H1 (cell line): ENCODE results near the gene ESRP2. TPM values are rescaled to one million over a fixed set of nuclear protein-coding genes. Genes with fewer than 3 reads are reported as not detected.

Source experiments
- CTCF ChIA-PET: fragments of 300-600 bp; sonication (Branson Sonifier 250); formaldehyde crosslinking; loops from one replicate; lab custom pipeline; 2021; ENCODE audit not compliant: partially characterized antibody; lab: Charles Lee
- POLR2A ChIA-PET: fragments of 300-600 bp; sonication (Branson Sonifier 250); formaldehyde crosslinking; loops from one replicate; lab custom pipeline; 2021; ENCODE audit warnings: inconsistent platforms; ENCODE audit not compliant: partially characterized antibody; lab: Charles Lee
- DNase-seq, 2 experiments: peaks; one replicate each; pipeline versions ENCODE4 v3.0.0 to v3.0.0-alpha.2; 2010 to 2022; ENCODE audit warnings: low spot score in 2 of 2, low read depth in 1 of 2, mixed read lengths in 1 of 2
- FAIRE-seq: peaks from 2 replicates; lab custom pipeline; 2011; peaks lifted over from hg19 to GRCh38; lab: Jason Lieb, UNC
- H2AFZ ChIP-seq: 2 replicates; pipeline ENCODE4 v1.8.1; 2012; ENCODE audit warnings: low read length, inconsistent platforms
- H2AK5ac ChIP-seq: 2 replicates; pipeline ENCODE4 v1.6.1; 2013; ENCODE audit warnings: low read depth, low read length
- H2BK120ac ChIP-seq: replicated peaks from 2 replicates; pipeline ENCODE3; 2013; ENCODE audit warnings: low read depth, low read length, inconsistent platforms
- H2BK12ac ChIP-seq: 2 replicates; pipeline ENCODE4 v1.6.1; 2013; ENCODE audit warnings: low read depth, low read length
- H2BK15ac ChIP-seq: 2 replicates; pipeline ENCODE4 v1.6.1; 2013; ENCODE audit warnings: low read length
- H2BK20ac ChIP-seq: 2 replicates; pipeline ENCODE4 v1.6.1; 2013; ENCODE audit warnings: low read length
- H2BK5ac ChIP-seq: 2 replicates; pipeline ENCODE4 v1.6.1; 2013; ENCODE audit warnings: low read depth, low read length
- H3K14ac ChIP-seq: 2 replicates; pipeline ENCODE4 v1.6.1; 2013; ENCODE audit warnings: inconsistent platforms; ENCODE audit not compliant: insufficient read length
- H3K18ac ChIP-seq: 2 replicates; pipeline ENCODE4 v1.6.1; 2013; ENCODE audit warnings: low read length; ENCODE audit errors: extremely low read depth
- H3K23ac ChIP-seq: 2 replicates; pipeline ENCODE4 v1.6.1; 2013; ENCODE audit warnings: inconsistent platforms; ENCODE audit not compliant: insufficient read length
- H3K23me2 ChIP-seq: 2 replicates; pipeline ENCODE4 v1.6.1; 2013; ENCODE audit warnings: low read depth, low read length
- H3K27ac ChIP-seq: 2 replicates; pipeline ENCODE4 v1.6.1; 2011; ENCODE audit warnings: low read depth, low read length, inconsistent platforms
- H3K27me3 ChIP-seq, 4 experiments: replicated peaks in 1 of 4; 1 replicate in 1 of 4; 2 replicates in 3 of 4; pipeline versions ENCODE4 v1.6.1 to v1.8.1; 2011 to 2013; ENCODE audit warnings: low read length in 3 of 4, mild to moderate bottlenecking in 3 of 4, inconsistent platforms in 2 of 4, mixed read lengths in 2 of 4, moderate library complexity in 1 of 4; ENCODE audit not compliant: control insufficient read depth in 3 of 4, insufficient read depth in 3 of 4; ENCODE audit errors: extremely low read depth in 1 of 4
- H3K36me3 ChIP-seq, 4 experiments: 2 replicates each; pipeline versions ENCODE4 v1.6.1 to v1.8.1; 2011 to 2013; ENCODE audit warnings: mild to moderate bottlenecking in 4 of 4, low read length in 3 of 4, moderate library complexity in 2 of 4, control low read depth in 1 of 4, inconsistent platforms in 1 of 4; ENCODE audit not compliant: insufficient read depth in 4 of 4, control insufficient read depth in 2 of 4
- H3K4ac ChIP-seq: replicated peaks from 2 replicates; pipeline ENCODE3; 2013; ENCODE audit warnings: low read length, low read depth, mixed read lengths, inconsistent platforms; ENCODE audit not compliant: insufficient read length
- H3K4me1 ChIP-seq, 4 experiments: replicated peaks in 1 of 4; 1 replicate in 1 of 4; 2 replicates in 3 of 4; pipeline versions ENCODE4 v1.6.1 to v1.8.1; 2011 to 2013; ENCODE audit warnings: low read length in 3 of 4, inconsistent platforms in 2 of 4, mixed read lengths in 1 of 4; ENCODE audit not compliant: insufficient read depth in 4 of 4, control insufficient read depth in 3 of 4
- H3K4me2 ChIP-seq, 2 experiments: 2 replicates each; pipeline versions ENCODE4 v1.6.1 to v1.8.1; 2011 to 2013; ENCODE audit warnings: low read depth in 2 of 2, low read length in 2 of 2, control low read depth in 1 of 2, inconsistent platforms in 1 of 2, mild to moderate bottlenecking in 1 of 2; ENCODE audit not compliant: insufficient read depth in 1 of 2
- H3K4me3 ChIP-seq, 4 experiments: fragments of 200-600, 300-600 bp in 1 of 4; sonication (generic), shearing (Covaris generic), sonication (Bioruptor Twin) in 1 of 4; 2 replicates each; pipeline versions ENCODE4 v1.5.1 to v1.8.1; 2011 to 2016; ENCODE audit warnings: low read length in 4 of 4, low read depth in 3 of 4, control low read depth in 2 of 4, inconsistent platforms in 2 of 4, mild to moderate bottlenecking in 2 of 4, mixed read lengths in 1 of 4, moderate library complexity in 1 of 4; ENCODE audit not compliant: insufficient read depth in 2 of 4; ENCODE audit errors: extremely low read depth in 1 of 4
- H3K56ac ChIP-seq: replicated peaks from 2 replicates; pipeline ENCODE3; 2013; ENCODE audit warnings: low read depth, mild to moderate bottlenecking, mixed read lengths, low read length, inconsistent platforms; ENCODE audit not compliant: insufficient read length
- H3K79me1 ChIP-seq: 2 replicates; pipeline ENCODE4 v1.6.1; 2013; ENCODE audit warnings: low read depth, low read length, control low read depth
- H3K79me2 ChIP-seq, 2 experiments: 2 replicates each; pipeline versions ENCODE4 v1.6.1 to v1.8.1; 2012 to 2013; ENCODE audit warnings: low read length in 2 of 2, mild to moderate bottlenecking in 2 of 2, inconsistent platforms in 1 of 2; ENCODE audit not compliant: insufficient read depth in 2 of 2, control insufficient read depth in 1 of 2
- H3K9ac ChIP-seq, 4 experiments: replicated peaks in 1 of 4; 1 replicate in 1 of 4; 2 replicates in 3 of 4; pipeline versions ENCODE4 v1.6.1 to v1.8.1; 2011 to 2013; ENCODE audit warnings: low read depth in 3 of 4, low read length in 3 of 4, control low read depth in 2 of 4, mild to moderate bottlenecking in 2 of 4, moderate library complexity in 2 of 4, inconsistent platforms in 1 of 4; ENCODE audit errors: extremely low read depth in 1 of 4
- H3K9me3 ChIP-seq, 2 experiments: 2 replicates each; pipeline versions ENCODE4 v1.6.1 to v1.8.1; 2012 to 2013; ENCODE audit warnings: mild to moderate bottlenecking in 2 of 2, moderate library complexity in 2 of 2, control low read depth in 1 of 2, inconsistent platforms in 1 of 2, low read depth in 1 of 2, low read length in 1 of 2, mixed read lengths in 1 of 2; ENCODE audit not compliant: insufficient read depth in 2 of 2
- H4K20me1 ChIP-seq, 2 experiments: replicated peaks in 1 of 2; 2 replicates each; pipeline versions ENCODE3 to v1.8.1; 2011 to 2013; ENCODE audit warnings: inconsistent platforms in 2 of 2, low read length in 2 of 2, mild to moderate bottlenecking in 1 of 2; ENCODE audit not compliant: insufficient read depth in 2 of 2, control insufficient read depth in 1 of 2
- H4K5ac ChIP-seq: 2 replicates; pipeline ENCODE4 v1.6.1; 2013; ENCODE audit warnings: low read length, low read depth, mixed read lengths, inconsistent platforms; ENCODE audit not compliant: insufficient read length
- H4K8ac ChIP-seq: 2 replicates; pipeline ENCODE4 v1.8.0; 2013; ENCODE audit warnings: mild to moderate bottlenecking, moderate library complexity, low read length, inconsistent platforms; ENCODE audit not compliant: insufficient read depth; ENCODE audit errors: extremely low read depth
- H4K91ac ChIP-seq: replicated peaks from 2 replicates; pipeline ENCODE3; 2013; ENCODE audit warnings: low read length, mixed read lengths, inconsistent platforms; ENCODE audit not compliant: insufficient read length
- CHD2 ChIP-seq: IDR thresholded peaks from 2 replicates; pipeline ENCODE4 v1.6.1; 2012; ENCODE audit warnings: low read length, improper control_type of control experiment
- SP2 ChIP-seq: IDR thresholded peaks from 2 replicates; pipeline ENCODE4 v1.6.1; 2012; ENCODE audit warnings: mild to moderate bottlenecking, low read length, inconsistent platforms
- WGBS, 2 experiments: shearing (Covaris generic) in 1 of 2; methylation state at CpG; one replicate each; pipeline versions ENCODE4 v1.1.6 to v1.1.7; 2013 to 2015; ENCODE audit warnings: low lambda C conversion rate in 2 of 2, mixed read lengths in 2 of 2, inconsistent platforms in 1 of 2, low coverage in 1 of 2, missing lambda C conversion rate in 1 of 2; ENCODE audit not compliant: insufficient replicate concordance in 2 of 2, insufficient coverage in 1 of 2, insufficient read length in 1 of 2; ENCODE audit errors: extremely low coverage in 1 of 2, missing lambda C conversion rate in 1 of 2; 5-methylcytosine and 5-hydroxymethylcytosine counted together
- polyA plus RNA-seq, 7 experiments: library from polyadenylated mRNA; depleted of rRNA in 3 of 7; stranded (reverse) in 5 of 7; unstranded in 2 of 7; fragments of >200 nt in 5 of 7; fragments of 200-250 nt in 2 of 7; gene quantifications; 1 replicate in 5 of 7; 2 replicates in 1 of 7; 4 replicates in 1 of 7; pipeline versions ENCODE4 v1.2.1 to v1.2.3, GENCODE V29; 2011 to 2013; ENCODE audit warnings: missing spikeins in 2 of 7, mixed read lengths in 2 of 7
- total RNA-seq: library from RNA; stranded (reverse); fragmentation: NEBNext Ultra II Directional; extraction: Animal tissue kit (Norgen Biotek cat#: 25700); gene quantifications from 2 replicates; pipeline ENCODE4 v1.2.1, GENCODE V29; 2021

The ESRP2 gene
- total and polyA plus RNA-seq, 2 of the 8 experiments (the other 6 are each of a cell fraction or from before 2014, with no cell fraction given): 35.1 to 45.8 TPM

DNA sequence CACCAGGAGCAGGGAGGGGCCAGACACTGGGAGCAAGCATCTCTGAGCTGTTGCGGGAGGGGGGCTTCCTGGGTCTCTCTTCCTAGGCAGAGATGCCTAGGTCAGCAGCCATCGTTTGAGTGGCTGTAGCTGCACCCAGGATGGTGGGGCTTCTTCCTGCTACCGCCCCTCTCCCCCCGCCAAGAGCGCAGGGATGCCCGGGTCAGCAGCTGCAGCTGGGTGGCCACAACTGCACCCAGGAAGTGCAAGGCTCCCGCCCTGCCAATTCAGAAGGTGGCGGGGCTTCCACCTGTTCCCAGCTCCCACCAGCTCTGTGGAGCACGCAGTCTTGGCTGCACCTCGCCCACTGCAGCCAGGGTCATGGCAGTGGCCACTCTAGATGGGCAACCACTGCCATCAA lies 47.8 kb downstream of the ESRP2 start:
- CTCF ChIA-PET: interaction anchor here (1.0 to 1.4 kb wide), 4 partner anchors 8 to 94 kb away, joined by 3 to 5 read pairs (median 4); no protein-coding TSS in a partner anchor
- Histone ChIP-seq H4K20me1 (no peaks in the 10 kb centered on the region), H2BK120ac (no peak overlapping the region), H2AFZ (no peak overlapping the region), H3K79me2 (no peaks in the 10 kb centered on the region), H4K8ac (no peak overlapping the region; the same call in 1 of the 2 replicates), H3K23me2 (no peaks in the 10 kb centered on the region; the same call in 1 of the 2 replicates), H3K4me3 (no peak overlapping the region), H3K27ac (no peak overlapping the region), H3K4me2 (no peak overlapping the region), H3K18ac (no peak overlapping the region), H4K5ac (no peak overlapping the region), H2AK5ac (no peak overlapping the region), H3K4ac (no peak overlapping the region)
- POLR2A ChIA-PET: interaction anchor here (1.2 kb wide), 1 partner anchor 14 kb away, joined by 3 read pairs; no protein-coding TSS in a partner anchor
- DNase-seq (no peak), FAIRE-seq (no peak)
- TF ChIP-seq CHD2: no peak
- no peak for TF ChIP-seq SP2
- TF ChIP-seq, all 59 proteins: peak for 0
- Histone ChIP-seq H3K23ac (no peak overlapping the region), H3K36me3 (peaks cover 11 to 24% (median 15%) of the 10 kb centered on the region in 4 experiments), H3K14ac (no peak overlapping the region), H3K4me1 (no peaks in the 10 kb centered on the region), H3K9me3 (no peaks in the 10 kb centered on the region), H3K9ac (no peak overlapping the region), H2BK12ac (no peak overlapping the region), H2BK20ac (no peak overlapping the region), H2BK5ac (no peak overlapping the region), H4K91ac (no peak overlapping the region), H3K79me1 (no peaks in the 10 kb centered on the region; the same call in 1 of the 2 replicates), H2BK15ac (no peak overlapping the region), H3K56ac (no peak overlapping the region), H3K27me3 (no peaks in the 10 kb centered on the region)
- 90% methylated on average over 10 of the region's 10 CpGs; no CpG with 5 or more reads in 1 of the 2 experiments for WGBS, 2 experiments
